Renal pelvis (tissue), 4 donors: Measurements from ENCODE around the gene ENTPD6. TPM values are rescaled to one million over a fixed set of nuclear protein-coding genes. Genes with fewer than 3 reads are reported as not detected.
A peak's percentile ranks its signal among the peaks of the same experiment; 100 is the strongest.
"Not testable (repeated sequence)": the region's sequence is repeated elsewhere in the genome, so short reads cannot be mapped to it uniquely, and the experiment has no call there.

Experiments used
- DNase-seq: peaks from one replicate; pipeline ENCODE4 v3.0.0-alpha.2; 2013
- polyA plus RNA-seq, 3 donors: library from polyadenylated mRNA; unstranded; fragments of 120-200 nt; gene quantifications; one replicate each; pipeline ENCODE4 v1.2.1, GENCODE V29; 2013; ENCODE audit not compliant: insufficient read length in 3 of 3

ENTPD6 gene
- polyA plus RNA-seq, 3 donors: 45.4 to 55.6 (median 51.1) TPM

- DNase-seq: no peak
These were observed 15.9 kb upstream of the ENTPD6 start for GRCh38 chr20:25179439-25180089.

- DNase-seq: not testable (repeated sequence)
These were observed 11.1 kb upstream of the ENTPD6 start for GRCh38 chr20:25184391-25184790.

GRCh38 chr20:25187220-25187619, 8.3 kb upstream of the ENTPD6 start:
- no peak for DNase-seq

GRCh38 chr20:25187635-25188034, 7.9 kb upstream of the ENTPD6 start:
- no peak for DNase-seq

- no peak for DNase-seq
These were observed 7.3 kb upstream of the ENTPD6 start for GRCh38 chr20:25188218-25188617.

- DNase-seq: no peak
These were observed 4.5 kb upstream of the ENTPD6 start for GRCh38 chr20:25191051-25191450.

GRCh38 chr20:25191689-25192088, 3.8 kb upstream of the ENTPD6 start:
- DNase-seq: no peak

DNA sequence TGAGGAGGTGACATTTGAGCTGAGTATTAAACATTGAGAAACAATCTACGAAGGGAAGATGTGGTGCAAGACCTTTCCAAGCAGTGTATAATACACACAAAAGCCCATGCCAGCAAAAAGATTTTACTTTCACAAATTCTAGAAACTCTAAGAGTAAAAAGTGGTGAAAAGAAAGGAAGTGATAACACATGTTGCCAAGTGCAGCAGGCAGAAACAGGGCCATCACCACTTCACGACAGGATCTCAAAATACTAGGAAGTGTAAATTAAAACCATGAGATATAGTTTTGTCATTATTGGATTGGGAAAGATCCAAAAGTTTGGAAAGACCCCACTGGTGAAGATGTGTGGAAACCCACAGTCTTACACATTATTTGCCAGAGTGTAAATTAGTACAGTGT, 1.7 kb upstream of the ENTPD6 start:
- no peak for DNase-seq

- DNase-seq: no peak
These were observed 1.1 kb upstream of the ENTPD6 start for GRCh38 chr20:25194333-25194972.

DNA sequence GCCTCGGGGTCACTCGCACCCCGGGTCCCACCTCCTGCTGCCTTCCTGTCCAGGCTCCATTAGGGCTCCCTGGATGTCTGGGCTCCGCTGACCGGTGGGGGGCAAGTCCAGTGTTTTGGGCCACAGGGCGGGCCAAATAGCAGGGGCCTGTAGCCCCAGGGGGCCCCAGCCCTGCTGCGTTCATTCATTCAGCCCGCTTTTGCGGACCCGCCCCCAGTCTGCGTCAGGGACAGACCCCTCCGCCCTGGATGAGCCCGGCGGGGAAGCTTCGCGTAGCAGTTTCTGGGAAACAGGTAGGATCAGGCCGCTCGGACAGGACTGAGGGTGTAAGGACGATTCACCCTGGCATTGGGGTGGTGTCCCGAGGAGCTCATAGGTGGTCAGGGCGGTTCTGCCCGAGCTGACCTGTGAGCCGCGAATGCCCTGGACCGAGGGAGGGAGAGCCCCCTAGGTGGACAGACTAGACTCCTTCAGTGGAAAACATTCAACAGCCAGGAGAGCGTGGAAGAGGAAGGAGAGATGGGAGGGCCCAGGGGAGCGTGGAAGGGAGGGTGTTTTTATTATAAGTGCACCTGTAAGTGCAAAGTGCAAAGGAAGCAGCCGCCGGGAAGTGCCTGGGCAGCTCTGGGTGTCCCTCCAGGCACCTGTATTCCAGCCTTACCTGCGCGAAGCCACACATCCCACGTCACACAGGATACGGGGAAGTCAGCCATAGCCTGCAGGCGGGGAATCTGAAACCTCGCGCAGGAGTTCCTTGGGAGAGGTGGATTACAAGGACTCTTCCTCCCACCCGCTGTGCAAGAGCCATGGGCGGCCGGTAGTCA, 662 bp downstream of the ENTPD6 start:
- peak; percentile 42 for DNase-seq

DNA sequence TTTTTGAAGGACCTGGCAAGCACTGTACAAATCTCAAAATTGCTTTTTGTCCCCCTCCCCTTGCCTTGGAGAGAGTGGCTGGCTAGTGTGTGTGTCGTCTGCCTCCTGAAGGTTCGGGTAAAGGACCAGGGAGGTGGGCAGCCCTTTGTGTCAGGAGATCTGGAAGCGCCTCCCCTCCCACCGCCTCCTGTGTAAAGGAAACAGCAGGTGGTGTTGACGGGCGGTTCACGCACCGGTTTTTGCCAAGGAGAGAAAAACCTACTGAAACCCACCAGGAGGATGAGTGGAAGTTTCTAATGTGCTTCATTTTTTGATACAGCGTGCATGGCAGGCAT, 1.2 kb downstream of the ENTPD6 start:
- DNase-seq: no peak

DNA sequence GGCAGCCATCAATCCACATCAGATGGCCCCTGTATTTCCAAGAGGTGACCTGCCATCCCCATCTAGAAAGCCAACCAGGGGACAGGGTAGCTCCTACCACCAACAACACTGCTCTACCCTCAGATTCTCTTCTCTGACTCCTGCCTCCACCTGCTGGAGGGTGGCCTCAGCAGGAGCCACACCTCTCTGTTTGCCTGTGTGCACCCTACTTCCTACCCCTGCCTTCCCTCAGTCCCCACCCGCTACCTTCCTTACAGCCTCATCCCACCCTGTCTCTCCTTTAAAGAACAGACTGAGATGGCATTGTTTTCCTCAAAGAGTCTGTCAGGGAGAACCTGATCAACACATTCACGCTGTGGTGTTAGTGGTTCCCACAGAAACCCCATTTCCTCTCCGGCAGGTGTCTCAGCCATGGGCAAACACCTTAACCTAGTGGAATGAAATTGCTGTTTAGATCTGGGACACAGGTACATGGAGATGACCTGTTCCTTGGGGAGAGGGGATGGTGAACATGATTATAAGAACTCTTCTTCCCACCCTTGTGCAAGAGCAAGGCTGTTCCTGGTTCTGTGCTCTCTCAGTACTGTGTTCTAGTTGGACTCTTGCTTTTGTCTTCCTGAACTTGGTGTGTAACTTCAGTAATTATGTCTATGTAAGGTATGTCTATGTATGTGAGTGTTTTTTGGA, 1.8 kb downstream of the ENTPD6 start:
- DNase-seq: no peak

DNA sequence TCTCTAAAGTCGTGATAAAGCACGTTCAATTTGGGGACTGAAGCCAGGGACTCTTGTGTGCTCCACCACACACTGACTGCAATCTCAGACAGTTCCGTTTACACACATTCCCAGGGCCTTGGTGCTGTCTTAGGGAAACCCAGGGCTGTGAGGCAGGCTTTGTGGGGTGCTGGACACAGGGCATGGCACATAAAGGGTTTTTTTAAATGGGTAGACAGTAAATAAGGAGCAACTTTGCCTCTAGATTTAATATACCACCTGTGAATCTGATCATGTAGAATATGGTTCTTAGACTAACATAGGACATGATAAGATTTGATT, 2.3 kb downstream of the ENTPD6 start:
- DNase-seq: no peak

DNA sequence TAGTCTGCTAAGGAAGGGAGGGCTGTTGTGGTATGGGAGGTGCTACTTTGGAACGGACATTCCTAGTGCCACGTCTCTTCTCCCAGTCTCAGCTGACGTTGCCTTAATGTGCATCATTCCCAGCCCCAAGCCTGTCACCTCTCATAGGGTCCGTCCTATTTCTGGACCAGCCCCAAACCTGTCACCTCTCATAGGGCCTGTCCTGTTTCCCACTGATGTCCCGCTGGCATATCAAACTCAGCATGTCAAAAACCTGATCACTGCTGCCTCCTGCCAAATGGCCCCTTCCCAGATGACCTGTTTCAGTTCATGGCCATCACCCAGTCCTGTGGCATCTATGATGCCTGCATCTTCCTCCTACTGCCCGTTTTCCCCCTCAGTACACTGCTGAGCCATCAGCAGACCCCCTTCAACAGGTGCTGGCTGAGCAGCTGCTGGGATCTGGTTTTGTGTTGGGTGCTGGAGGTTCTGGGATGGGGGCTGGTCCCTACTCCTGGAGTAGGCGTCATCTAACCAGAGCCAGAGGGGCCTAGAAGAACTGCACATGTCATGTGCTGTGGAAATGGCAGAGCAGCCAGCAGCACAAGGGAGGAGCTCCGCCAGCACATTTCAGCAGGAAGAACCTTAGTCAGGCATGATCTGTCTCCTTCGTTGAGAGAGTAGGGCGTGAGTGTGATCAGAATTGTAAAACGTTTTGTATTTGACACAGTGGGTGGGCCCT, 3.3 kb downstream of the ENTPD6 start:
- DNase-seq: no peak

DNA sequence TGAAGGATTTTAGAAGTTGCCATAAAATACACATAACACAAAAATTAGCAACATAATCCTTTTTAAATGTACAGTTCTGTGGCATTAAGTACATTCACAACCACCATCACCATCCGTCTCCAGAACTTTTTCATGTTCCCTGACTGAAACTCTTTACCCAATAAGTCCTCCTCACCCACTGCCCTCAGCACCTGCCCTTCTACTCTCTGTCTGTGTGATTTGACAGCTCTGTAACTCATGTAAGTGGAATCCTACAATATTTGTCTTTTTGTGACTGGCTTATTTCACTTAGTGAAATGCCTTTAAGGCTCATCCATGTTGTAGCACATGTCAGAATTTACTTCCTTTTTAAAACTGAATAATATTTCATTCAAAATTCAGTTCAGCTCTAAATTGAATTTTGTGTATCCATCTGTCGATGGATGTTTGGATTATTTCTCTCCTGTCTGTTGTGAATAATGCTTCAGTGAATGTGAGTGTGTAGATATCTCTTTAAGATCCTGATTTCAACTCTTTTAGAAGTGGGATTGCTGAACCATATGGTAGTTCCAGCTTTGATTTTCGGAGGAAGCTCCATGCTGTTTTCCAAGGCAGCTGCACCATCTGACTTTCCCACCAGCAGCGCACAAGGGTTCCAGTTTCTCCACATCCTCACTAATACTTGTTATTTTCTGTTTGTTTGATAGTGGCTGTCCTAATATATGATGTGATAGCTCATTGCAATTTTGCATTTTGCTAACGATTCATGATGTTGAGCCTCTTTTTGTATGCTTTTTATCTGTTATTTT, 4.2 kb downstream of the ENTPD6 start:
- DNase-seq: no peak

DNA sequence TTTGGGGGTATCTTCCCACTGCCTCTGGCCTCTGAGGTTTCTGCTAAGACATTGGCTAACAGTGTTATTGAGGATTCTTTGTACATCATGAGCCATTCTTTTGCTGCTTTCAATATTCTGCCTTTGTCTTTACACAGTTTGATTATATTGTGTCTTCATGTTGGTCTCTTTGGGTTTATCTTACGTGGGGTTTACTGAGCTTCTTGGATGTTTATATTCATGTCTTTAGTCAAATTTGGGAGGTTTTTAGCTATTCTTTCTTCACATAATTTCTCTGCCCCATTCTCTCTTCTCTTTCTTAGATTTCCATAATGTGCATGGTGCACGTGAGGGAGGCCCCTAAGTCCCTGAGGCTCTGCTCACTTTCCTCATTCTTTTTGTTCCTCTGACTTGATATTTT, 7.6 kb downstream of the ENTPD6 start:
- DNase-seq: no peak

GRCh38 chr20:25203871-25204320, 8.4 kb downstream of the ENTPD6 start:
- no peak for DNase-seq

GRCh38 chr20:25204550-25205276, 9.2 kb downstream of the ENTPD6 start:
- no peak for DNase-seq

GRCh38 chr20:25205277-25206062, 10.0 kb downstream of the ENTPD6 start:
- DNase-seq: no peak

- DNase-seq: no peak
These were observed 10.5 kb downstream of the ENTPD6 start for GRCh38 chr20:25206063-25206403.
